Panc1 (cell line): ENCODE measurements around the gene LENEP.

Experiments
- CTCF ChIP-seq: fragments of 450-650 bp; IDR thresholded peaks from 2 replicates; pipeline ENCODE4 v1.5.1; 2017; ENCODE audit warnings: mild to moderate bottlenecking
- POLR2AphosphoS5 ChIP-seq: IDR thresholded peaks from 2 replicates; pipeline ENCODE4 v1.6.1; 2012; ENCODE audit warnings: mild to moderate bottlenecking, low read depth, low read length, moderate library complexity
- REST ChIP-seq, 2 experiments: IDR thresholded peaks; 2 replicates each; pipeline ENCODE4 v1.6.1; 2011 to 2012; ENCODE audit warnings: low read depth in 2 of 2, control low read depth in 1 of 2, low read length in 1 of 2, mild to moderate bottlenecking in 1 of 2, moderate library complexity in 1 of 2; ENCODE audit not compliant: insufficient read depth in 1 of 2
- SIN3A ChIP-seq: IDR thresholded peaks from 2 replicates; pipeline ENCODE4 v1.6.1; 2012; ENCODE audit warnings: low read depth, mild to moderate bottlenecking, low read length, moderate library complexity, borderline replicate concordance; ENCODE audit not compliant: insufficient read depth
- TCF7L2 ChIP-seq: IDR thresholded peaks from 2 replicates; pipeline ENCODE4 v1.6.1; 2011; ENCODE audit warnings: mild to moderate bottlenecking, low read depth, low read length, inconsistent platforms

GRCh38 chr1:155015527-155016230 lies 22.3 kb downstream of the LENEP start:
- TF ChIP-seq CTCF (no peak), SIN3A (no peak), POLR2AphosphoS5 (no peak), REST (IDR thresholded peaks at IDR 0.05; ENCODE audit: insufficient read depth in 1 of 2, low read depth in 2 of 2, low read length in 1 of 2) (no peak), TCF7L2 (no peak)
